VCaP (cell line): ENCODE results near the gene AMBP.
"Not testable (repeated sequence)": the region's sequence is repeated elsewhere in the genome, so short reads cannot be mapped to it uniquely, and the experiment has no call there.

ENCODE experiments used
- H3K27ac ChIP-seq: fragments of 450-650 bp; 2 replicates; pipeline ENCODE4 v1.5.1; 2017
- TF ChIP-seq, protein P1 (sequence below): fragments of 450-650 bp; conservative IDR thresholded peaks from 2 replicates; pipeline ENCODE4 v1.5.1; 2017; ENCODE audit warnings: mild to moderate bottlenecking, moderate library complexity

Gene AMBP

DNA sequence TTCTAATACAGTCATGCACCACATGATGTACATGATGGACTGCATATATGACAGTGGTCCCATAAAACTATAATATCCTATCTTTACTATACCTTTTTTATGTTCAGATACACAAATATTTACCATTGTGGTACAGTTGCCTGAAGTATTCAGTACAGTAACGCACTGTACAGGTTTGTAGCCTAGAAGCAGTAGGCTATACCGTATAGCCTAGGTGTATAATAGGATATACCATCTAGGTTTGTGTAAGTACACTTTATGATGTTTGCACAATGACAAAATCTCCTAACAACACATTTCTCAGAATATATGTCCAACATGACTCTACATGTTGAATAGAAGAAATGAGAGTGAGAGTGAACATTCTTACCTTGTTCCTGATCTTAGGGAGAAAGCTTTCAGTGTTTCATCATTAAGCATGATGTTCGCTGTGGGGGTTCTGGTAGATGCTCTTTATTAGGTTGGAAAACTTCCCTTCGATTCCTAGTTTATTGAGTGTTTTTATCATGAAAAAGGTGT, 31.8 kb downstream of the AMBP start:
- TF ChIP-seq, protein P1, sequence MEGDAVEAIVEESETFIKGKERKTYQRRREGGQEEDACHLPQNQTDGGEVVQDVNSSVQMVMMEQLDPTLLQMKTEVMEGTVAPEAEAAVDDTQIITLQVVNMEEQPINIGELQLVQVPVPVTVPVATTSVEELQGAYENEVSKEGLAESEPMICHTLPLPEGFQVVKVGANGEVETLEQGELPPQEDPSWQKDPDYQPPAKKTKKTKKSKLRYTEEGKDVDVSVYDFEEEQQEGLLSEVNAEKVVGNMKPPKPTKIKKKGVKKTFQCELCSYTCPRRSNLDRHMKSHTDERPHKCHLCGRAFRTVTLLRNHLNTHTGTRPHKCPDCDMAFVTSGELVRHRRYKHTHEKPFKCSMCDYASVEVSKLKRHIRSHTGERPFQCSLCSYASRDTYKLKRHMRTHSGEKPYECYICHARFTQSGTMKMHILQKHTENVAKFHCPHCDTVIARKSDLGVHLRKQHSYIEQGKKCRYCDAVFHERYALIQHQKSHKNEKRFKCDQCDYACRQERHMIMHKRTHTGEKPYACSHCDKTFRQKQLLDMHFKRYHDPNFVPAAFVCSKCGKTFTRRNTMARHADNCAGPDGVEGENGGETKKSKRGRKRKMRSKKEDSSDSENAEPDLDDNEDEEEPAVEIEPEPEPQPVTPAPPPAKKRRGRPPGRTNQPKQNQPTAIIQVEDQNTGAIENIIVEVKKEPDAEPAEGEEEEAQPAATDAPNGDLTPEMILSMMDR = no peak
- H3K27ac ChIP-seq = no peak overlapping the region

DNA sequence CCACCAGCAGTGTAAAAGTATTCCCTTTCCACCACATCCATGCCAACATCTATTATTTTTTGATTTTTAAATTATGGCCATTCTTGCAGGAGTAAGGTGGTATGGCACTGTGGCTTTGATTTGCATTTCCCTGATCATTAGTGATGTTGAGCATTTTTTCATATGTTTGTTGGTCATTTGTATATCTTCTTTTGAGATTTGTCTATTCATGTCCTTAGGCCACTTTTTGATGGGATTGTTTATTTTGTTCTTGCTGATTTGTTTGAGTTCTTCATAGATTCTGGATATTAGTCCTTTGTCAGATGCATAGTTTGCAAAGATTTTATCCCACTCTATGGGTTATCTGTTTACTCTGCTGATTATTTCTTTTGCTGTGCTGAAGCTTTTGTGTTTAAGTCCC, 34.4 kb downstream of the AMBP start:
- not testable (repeated sequence) for H3K27ac ChIP-seq

DNA sequence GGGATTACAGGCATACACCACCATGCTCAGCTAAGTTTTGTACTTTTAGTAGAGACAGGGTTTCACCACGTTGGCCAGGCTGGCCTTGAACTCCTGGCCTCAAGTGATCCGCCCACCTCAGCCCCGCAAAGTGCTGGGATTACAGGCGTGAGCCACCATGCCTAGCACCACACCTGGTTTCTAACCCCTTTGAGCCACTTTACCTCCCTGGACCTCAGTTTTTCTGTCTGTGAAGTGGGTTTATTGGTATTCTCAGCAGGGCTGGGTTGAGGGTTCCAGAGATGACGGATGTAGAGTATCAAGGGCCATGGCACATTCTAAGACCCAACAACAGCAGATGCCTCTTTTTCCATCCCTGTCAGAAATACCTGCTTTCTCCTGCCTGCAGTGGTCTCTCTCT, 38.6 kb downstream of the AMBP start:
- TF ChIP-seq, protein P1 = no peak
- no peak overlapping the region for H3K27ac ChIP-seq

DNA sequence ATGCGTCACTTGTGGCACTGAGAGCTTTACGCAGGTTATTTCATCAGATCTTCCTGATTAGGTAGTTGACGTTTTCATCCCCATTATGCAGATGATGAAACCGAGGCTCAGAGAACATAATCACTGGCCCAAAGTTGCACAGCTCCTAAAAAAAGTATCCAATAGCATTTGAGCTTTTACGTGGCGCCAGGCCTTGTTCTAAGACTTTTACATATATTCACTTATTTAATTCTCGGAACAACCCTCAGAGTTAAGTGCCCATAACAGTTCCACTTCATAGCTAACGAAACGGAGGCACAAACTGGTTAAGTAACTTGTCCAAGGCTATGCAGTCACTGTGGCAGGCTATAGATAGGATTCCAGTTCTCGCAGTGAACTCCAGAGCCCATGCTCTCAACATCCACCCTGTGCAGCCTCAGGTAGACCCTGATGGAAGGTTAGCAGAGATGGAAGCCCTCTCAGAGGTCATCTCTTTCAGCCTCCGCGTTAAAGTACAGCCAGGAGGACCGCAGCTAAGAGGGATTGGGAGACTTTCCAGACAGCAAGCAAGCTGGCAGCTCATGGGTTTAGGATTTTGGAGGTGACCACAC, 39.3 kb downstream of the AMBP start:
- H3K27ac ChIP-seq = no peak overlapping the region
- TF ChIP-seq, protein P1 = no peak

DNA sequence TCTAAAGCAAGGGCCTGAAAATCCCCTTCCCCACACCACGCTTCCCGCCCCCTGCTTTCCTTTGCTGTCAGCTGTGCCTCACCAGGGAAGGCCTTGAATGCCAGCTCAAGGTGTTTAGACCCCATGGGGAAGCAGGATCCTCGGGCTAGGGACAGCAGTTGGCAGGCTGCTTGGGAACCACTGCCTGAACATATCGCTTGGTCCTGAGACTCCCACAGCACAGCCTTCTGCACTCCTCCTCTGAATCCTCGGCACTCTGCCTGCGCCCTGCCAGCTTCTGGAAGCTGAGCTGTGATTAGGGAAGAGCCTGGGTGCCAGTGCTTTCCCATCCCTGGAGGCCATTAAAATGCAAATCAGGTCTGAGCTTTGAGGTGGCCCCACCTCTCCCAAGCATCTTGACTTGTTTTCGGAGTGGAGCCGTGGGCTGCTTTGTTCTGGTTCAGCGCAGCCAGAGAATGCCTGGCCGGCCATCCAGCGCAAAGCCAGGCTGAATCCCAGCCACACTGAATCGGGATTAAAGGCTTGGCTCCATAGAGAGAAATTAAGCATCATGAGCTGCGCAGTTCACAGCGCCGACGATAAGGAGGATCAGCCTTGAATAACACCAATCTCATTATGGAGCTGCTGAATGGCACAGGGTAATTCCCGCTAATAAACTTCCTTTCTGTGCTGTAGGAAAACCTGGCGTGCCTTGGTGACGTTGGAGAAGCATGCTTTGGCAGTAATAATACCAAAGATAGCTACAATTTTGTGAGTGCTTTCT, 40.0 kb downstream of the AMBP start:
- TF ChIP-seq, protein P1 = no peak
- H3K27ac ChIP-seq = no peak overlapping the region

DNA sequence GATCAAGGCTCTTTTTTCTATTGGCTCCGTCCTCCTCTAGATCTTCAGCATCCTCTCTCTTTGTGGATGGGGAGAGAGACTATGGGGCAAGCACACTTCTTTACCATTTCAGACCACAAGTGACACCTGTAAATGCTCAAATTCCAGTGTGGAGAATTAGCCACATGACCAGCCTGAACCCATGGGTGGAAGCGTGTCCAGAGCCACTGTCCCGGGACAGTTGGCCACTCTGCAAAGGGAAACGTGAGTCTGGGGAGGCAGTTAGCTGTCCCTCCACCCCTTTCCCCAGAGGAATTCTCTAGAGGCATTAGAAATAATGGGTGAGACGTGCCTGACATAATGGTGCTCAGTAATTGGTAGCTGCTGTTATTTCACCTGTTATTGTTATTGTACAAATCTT, 40.9 kb downstream of the AMBP start:
- no peak overlapping the region for H3K27ac ChIP-seq
- TF ChIP-seq, protein P1 = no peak

DNA sequence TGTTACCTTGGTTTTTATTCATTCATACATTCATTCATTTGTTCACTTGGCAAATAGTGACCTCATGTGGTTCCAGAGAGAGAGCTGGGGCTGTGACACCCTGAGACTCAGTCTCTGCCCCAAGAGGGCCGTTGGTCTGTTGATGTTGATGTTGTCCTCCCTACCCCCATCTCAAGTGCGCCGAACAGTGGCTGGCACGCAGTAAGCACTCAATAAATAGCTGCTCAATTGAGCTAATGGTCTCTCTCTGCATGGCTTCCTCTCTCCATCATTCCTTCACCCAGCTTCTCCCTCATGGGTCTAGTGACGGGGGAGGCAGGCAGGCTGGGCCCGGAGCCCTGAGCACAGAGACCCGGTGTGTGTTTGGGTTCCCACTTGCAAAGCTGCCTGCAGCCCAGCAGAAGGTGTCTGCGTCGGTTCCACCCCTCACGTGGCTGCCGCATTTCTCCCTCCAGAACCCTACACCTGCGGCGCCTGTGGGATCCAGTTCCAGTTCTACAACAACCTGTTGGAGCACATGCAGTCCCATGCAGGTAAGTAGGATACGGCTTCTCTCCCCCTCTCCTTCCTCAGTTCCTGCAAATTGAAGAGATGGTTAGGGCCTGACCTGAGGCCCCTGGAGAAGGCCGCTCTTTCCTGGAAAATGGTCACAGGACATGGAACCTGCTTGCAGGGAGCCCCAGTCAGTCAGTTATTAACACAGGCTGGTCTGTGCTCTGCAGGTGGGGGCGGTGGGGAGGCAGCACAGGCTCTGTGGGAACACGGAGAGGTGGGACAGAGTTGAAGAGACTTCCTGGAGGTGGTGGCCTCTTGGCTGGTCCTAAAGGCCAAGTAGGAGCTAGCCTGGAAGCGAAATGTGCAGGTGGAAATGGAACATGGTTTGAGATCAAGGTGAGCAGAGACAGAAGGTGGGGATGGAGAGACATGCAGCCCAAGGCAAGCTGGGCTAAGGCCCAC, 42.0 kb downstream of the AMBP start:
- no peak overlapping the region for H3K27ac ChIP-seq
- TF ChIP-seq, protein P1 = no peak
